ENCODE measurements around the gene TMEM175. TPM values are rescaled to one million over a fixed set of nuclear protein-coding genes. Genes with fewer than 3 reads are reported as not detected.
A peak's percentile ranks its signal among the peaks of the same experiment; 100 is the strongest.

TMEM175 gene
- total and polyA plus RNA-seq, 2 of the 13 experiments (the other 11 are each of a cell fraction or from before 2014, with no cell fraction given): 5.1 to 9.9 TPM

DNA sequence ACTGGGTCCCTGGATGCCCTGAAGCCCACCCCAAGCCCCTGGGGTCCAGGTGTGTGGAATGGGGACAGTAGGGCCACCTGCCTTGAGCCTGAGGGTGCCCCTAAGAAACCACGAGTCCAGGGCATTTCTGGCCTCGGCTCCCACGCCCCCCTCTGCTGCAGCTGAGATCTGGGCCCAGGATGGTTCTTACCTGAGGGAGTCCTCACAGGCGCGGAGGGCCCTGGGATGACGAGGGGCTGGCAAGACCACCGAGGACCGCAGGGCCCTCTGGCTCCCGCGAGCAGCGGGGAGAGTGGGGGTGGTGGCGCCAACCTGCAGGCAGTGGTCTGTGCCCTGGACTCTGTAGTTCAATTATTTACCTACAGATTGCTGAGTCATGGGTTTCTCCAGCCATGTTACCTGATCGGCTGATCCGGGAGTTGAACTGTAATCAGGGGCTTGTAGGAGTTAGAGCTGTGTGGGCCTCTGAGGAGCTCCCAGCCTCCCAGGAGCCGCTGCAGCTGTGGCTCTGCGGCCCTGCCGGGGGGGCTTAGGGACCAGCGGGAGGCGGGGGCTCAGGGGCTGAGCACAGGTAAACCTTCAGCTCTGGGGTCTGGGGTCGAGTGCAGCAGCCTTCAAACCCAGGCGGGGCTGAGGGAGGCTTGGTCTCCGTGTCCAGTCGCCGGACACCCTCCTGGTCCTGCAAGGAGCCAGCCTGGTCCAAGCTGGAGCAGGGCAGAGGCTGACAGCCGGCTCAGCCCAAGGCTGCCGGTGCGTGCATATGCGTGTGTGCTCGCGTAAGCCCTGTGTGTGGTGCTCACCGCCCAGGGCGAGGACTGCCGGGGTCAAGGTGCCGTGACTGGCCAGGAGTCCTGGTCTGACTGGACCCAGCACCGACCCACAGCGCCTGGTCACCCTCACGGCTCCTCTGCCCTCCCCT, 61.1 kb downstream of the TMEM175 start, which contains the start of gene SLC26A1 (continued):
- TF ChIP-seq KDM5A (IDR thresholded peaks at IDR 0.05; ENCODE audit: borderline replicate concordance, low read length) (no peak), ZNF709 (CRISPR knock-in tag; IDR thresholded peaks at IDR 0.05) (no peak; the same call in 1 of the 2 replicates), CREBL2 (CRISPR knock-in tag; IDR thresholded peaks at IDR 0.05; ENCODE audit: borderline replicate concordance) (peak; percentile 94), ZFP37 (CRISPR knock-in tag; IDR thresholded peaks at IDR 0.05; ENCODE audit: borderline replicate concordance) (no peak), CHD2 (IDR thresholded peaks at IDR 0.05; ENCODE audit: low read depth, low read length) (peak; percentile 52), TAF15 (IDR thresholded peaks at IDR 0.05; ENCODE audit: low read depth, low read length, poor library complexity, severe bottlenecking) (peak; percentile 50), NCOA2 (CRISPR knock-in tag; IDR thresholded peaks at IDR 0.05) (peak; percentile 14; the same call in 1 of the 2 replicates), YY1 (IDR thresholded peaks at IDR 0.05; ENCODE audit: insufficient read depth, insufficient replicate concordance, low read depth, low read length) (peak; percentile 61), ZNF883 (CRISPR knock-in tag; IDR thresholded peaks at IDR 0.05; ENCODE audit: not compliant biosample characterization) (peak; percentile 29), ZNF501 (CRISPR knock-in tag; IDR thresholded peaks at IDR 0.05) (no peak; the same call in none of the 2 replicates), ZNF441 (CRISPR knock-in tag; IDR thresholded peaks at IDR 0.05; ENCODE audit: borderline replicate concordance) (0 out of 2 replicates have a peak, but pooled peaks have one; percentile 7), SAP130 (CRISPR knock-in tag; IDR thresholded peaks at IDR 0.05; ENCODE audit: low read depth) (peak; percentile 85), NFE2L1 (CRISPR knock-in tag; IDR thresholded peaks at IDR 0.05; ENCODE audit: borderline replicate concordance) (peak; percentile 93; the same call in 1 of the 2 replicates), ZNF280B (CRISPR knock-in tag; IDR thresholded peaks at IDR 0.05; ENCODE audit: borderline replicate concordance) (peak; percentile 42; the same call in 1 of the 2 replicates), BATF2 (CRISPR knock-in tag; IDR thresholded peaks at IDR 0.05) (no peak), ZNF275 (CRISPR knock-in tag; IDR thresholded peaks at IDR 0.05; ENCODE audit: borderline replicate concordance) (peak; percentile 73; the same call in 1 of the 2 replicates), CREM (IDR thresholded peaks at IDR 0.05) (0 out of 2 replicates have a peak, but pooled peaks have one; percentile 9), CREM (CRISPR knock-in tag; IDR thresholded peaks at IDR 0.05) (no peak), IRF2 (CRISPR knock-in tag; IDR thresholded peaks at IDR 0.05) (peak; percentile 45; the same call in 1 of the 2 replicates), HNF4A (CRISPR knock-in tag; IDR thresholded peaks at IDR 0.05) (peak; percentile 86), ZNF12 (CRISPR knock-in tag; IDR thresholded peaks at IDR 0.05) (peak; percentile 27; the same call in 1 of the 2 replicates), NCOA1 (CRISPR knock-in tag; IDR thresholded peaks at IDR 0.05) (0 out of 2 replicates have a peak, but pooled peaks have one; percentile 81), ZNF124 (CRISPR knock-in tag; IDR thresholded peaks at IDR 0.05) (peak; percentile 19; the same call in 1 of the 2 replicates), MYC (CRISPR knock-in tag; IDR thresholded peaks at IDR 0.05; ENCODE audit: borderline replicate concordance) (peak; percentile 40), FOXK2 (IDR thresholded peaks at IDR 0.05) (0 out of 2 replicates have a peak, but pooled peaks have one; percentile 29), GABPB1 (CRISPR knock-in tag; IDR thresholded peaks at IDR 0.05) (peak; percentile 64)

Data from HepG2 (cell line).